Measurements from ENCODE around the gene MSANTD4.

GRCh38 chr11:105960252-105961245 lies 61.5 kb downstream of the MSANTD4 start:
- no peak for TF ChIP-seq POLR2A (IDR thresholded peaks at IDR 0.05)
- no peak for TF ChIP-seq CTCF (IDR thresholded peaks at IDR 0.05)

All from prostate gland (tissue), 2 donors.